IPS-18c (cell line): ENCODE data around the gene CLPTM1L.
A peak's percentile ranks its signal among the peaks of the same experiment; 100 is the strongest.
"Not testable (repeated sequence)": the region's sequence is repeated elsewhere in the genome, so short reads cannot be mapped to it uniquely, and the experiment has no call there.

Experiments
- H3K4me3 ChIP-seq: 2 replicates; pipeline ENCODE4 v1.7.0; 2013; ENCODE audit warnings: low read depth, mild to moderate bottlenecking, low read length, moderate library complexity; ENCODE audit not compliant: insufficient read depth
- H3K9me3 ChIP-seq: one replicate; pipeline ENCODE4 v1.6.1; 2013; ENCODE audit warnings: mild to moderate bottlenecking, low read length, moderate library complexity; ENCODE audit not compliant: control insufficient read depth, insufficient read depth

CLPTM1L gene

GRCh38 chr5:1347571-1347970, 2.7 kb upstream of the CLPTM1L start:
- peaks cover 2% of the 10 kb centered on the region for H3K9me3 ChIP-seq
- no peak overlapping the region for H3K4me3 ChIP-seq

- H3K9me3 ChIP-seq, result peaks cover 2% of the 10 kb centered on the region
Observed at GRCh38 chr5:1346627-1347440, 1.9 kb upstream of the CLPTM1L start.

GRCh38 chr5:1345876-1346626, 1.2 kb upstream of the CLPTM1L start:
- Histone ChIP-seq H3K4me3 (peak overlapping the region; percentile 95), H3K9me3 (peaks cover 2% of the 10 kb centered on the region)

More at GRCh38 chr5:1346627-1347440, 1.9 kb upstream of the CLPTM1L start:
- no peak overlapping the region for H3K4me3 ChIP-seq

- Histone ChIP-seq H3K4me3 (peak overlapping the region; percentile 73), H3K9me3 (peaks cover 2% of the 10 kb centered on the region)
Observed at GRCh38 chr5:1343931-1344901, 683 bp downstream of the CLPTM1L start.

GRCh38 chr5:1343315-1343751, 1.6 kb downstream of the CLPTM1L start:
- peaks cover 2% of the 10 kb centered on the region for H3K9me3 ChIP-seq
- H3K4me3 ChIP-seq, result no peak overlapping the region

- H3K9me3 ChIP-seq, H3K4me3 ChIP-seq: not testable (repeated sequence)
Observed at GRCh38 chr5:1342711-1343110, 2.2 kb downstream of the CLPTM1L start.

- H3K9me3 ChIP-seq, result peaks cover 2% of the 10 kb centered on the region
- H3K4me3 ChIP-seq, result no peak overlapping the region
Observed at GRCh38 chr5:1342268-1342667, 2.6 kb downstream of the CLPTM1L start.

GRCh38 chr5:1341863-1342262, 3.0 kb downstream of the CLPTM1L start:
- Histone ChIP-seq H3K9me3 (no peaks in the 10 kb centered on the region), H3K4me3 (no peak overlapping the region)

GRCh38 chr5:1339818-1340210, 5.1 kb downstream of the CLPTM1L start:
- not testable (repeated sequence) for H3K4me3 ChIP-seq

GRCh38 chr5:1339139-1339817, 5.6 kb downstream of the CLPTM1L start:
- not testable (repeated sequence) for H3K9me3 ChIP-seq, H3K4me3 ChIP-seq

More at GRCh38 chr5:1339818-1340210, 5.1 kb downstream of the CLPTM1L start:
- H3K9me3 ChIP-seq, result not testable (repeated sequence)

GRCh38 chr5:1338506-1339070, 6.3 kb downstream of the CLPTM1L start:
- Histone ChIP-seq H3K9me3 (no peaks in the 10 kb centered on the region), H3K4me3 (no peak overlapping the region)

- no peak overlapping the region for H3K4me3 ChIP-seq
- no peaks in the 10 kb centered on the region for H3K9me3 ChIP-seq
Observed at GRCh38 chr5:1338196-1338490, 6.8 kb downstream of the CLPTM1L start.

- H3K9me3 ChIP-seq, result no peaks in the 10 kb centered on the region
- H3K4me3 ChIP-seq, result no peak overlapping the region
Observed at GRCh38 chr5:1337489-1338195, 7.3 kb downstream of the CLPTM1L start.

- no peak overlapping the region for H3K4me3 ChIP-seq
- no peaks in the 10 kb centered on the region for H3K9me3 ChIP-seq
Observed at GRCh38 chr5:1336749-1337488, 8.0 kb downstream of the CLPTM1L start.

GRCh38 chr5:1336106-1336561, 8.8 kb downstream of the CLPTM1L start:
- Histone ChIP-seq H3K4me3 (no peak overlapping the region), H3K9me3 (no peaks in the 10 kb centered on the region)
